ENCODE measurements around the gene EPHA7.

Gene EPHA7

DNA sequence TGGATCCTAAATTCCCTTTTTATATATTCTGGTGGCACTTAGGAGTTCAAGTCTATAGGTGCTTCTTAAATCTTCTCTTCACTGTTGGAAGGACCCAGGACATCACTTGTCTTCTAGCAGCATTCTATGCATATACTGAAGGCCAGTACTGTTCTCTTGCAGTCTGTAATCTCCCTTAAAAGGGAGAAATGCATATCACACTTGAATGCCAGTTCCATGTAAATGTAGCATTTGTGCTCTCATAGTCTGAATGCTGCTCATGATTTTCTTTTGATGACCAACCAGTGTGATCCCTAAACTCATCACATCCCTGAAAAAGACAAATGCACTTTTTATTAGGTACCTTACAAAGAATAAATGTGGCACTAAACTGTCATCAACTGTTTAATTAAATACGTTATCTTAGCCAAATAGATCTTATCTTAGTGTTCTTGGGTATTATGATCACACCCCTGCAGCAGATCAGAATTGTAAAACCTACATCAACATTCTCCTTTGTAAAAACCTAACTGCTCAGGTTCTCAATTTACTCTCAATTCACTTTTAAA, 176.1 kb downstream of the EPHA7 start:
- no peak for DNase-seq (ENCODE audit: low spot score)

GRCh38 chr6:93242049-93242448, 177.3 kb downstream of the EPHA7 start:
- DNase-seq (ENCODE audit: low spot score) = no peak

DNA sequence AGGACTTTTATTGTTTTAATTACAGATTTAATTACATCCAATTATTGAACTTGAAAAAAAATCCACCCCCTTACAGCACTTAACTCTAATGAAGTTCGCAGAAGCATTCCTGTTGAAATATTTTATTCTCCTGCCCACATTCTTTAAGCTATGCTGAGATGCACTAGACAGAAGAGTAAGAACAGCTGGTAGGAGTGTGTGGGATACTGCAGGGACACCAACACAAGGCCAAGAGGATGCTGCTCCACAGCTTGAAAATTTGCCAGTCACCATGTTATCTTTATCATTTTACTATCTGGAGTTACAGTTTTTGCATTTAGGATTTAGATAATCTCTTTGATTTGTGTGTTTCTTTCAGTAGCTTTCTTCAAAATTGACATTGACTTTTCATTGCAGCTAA, 180.7 kb downstream of the EPHA7 start:
- no peak for DNase-seq (ENCODE audit: low spot score)

GRCh38 chr6:93235775-93236174, 183.6 kb downstream of the EPHA7 start:
- no peak for DNase-seq (ENCODE audit: low spot score)

DNA sequence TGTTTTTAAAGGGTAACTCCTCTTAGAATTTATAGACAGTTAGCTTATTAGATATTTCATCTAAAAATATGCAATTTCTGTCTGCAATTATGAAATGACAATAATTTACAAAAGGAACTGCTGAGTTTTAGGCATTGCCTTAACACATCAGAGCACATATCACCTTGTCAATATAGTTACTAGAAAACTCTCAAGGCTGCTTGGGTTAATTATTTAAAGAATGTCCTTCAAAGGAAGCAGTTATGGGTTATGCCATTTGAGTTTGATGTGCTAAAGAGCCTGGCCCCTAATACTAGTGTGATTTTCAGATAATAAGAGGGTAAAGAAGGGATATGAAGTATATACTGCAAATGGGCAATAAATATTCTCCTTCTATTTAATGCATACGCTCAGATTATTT, 192.5 kb downstream of the EPHA7 start:
- DNase-seq (ENCODE audit: low spot score) = no peak

DNA sequence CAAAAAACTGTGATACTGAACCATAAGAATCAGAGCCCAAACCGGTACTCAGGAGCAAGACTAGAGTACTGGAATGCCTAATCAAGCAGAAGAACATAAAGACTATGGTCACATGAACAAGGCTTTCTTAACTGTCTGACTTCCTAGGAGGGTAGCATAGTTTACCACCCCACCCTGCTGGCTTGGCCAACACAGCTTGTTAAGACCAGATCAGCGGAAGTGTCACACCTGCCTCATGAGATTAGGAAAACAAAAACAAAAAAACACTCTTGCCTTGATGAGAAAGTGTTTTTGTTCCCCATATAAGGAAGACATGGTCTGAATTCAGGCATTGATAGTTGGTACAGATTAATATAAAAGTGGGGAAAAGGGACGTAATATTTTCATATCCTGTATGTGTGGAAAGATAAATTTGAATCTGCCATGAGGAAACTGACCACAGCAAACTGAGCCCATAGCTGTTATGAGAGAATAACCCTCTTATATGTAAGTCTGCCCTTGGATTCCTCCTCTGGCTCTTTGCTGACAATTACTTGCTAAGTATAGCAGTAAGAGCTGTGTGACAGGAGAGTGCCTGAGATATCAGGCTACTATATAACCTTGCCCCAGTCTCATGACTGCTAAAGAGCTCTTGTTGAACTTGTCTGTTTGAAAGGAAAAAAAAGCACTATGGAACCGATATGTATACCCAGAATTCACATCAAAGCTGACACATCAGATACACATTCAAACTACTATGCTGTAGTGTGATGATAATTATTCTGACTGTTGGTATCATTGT, 197.1 kb downstream of the EPHA7 start:
- DNase-seq (ENCODE audit: low spot score) = no peak

GRCh38 chr6:93219447-93219846, 199.9 kb downstream of the EPHA7 start:
- no peak for DNase-seq (ENCODE audit: low spot score)

DNA sequence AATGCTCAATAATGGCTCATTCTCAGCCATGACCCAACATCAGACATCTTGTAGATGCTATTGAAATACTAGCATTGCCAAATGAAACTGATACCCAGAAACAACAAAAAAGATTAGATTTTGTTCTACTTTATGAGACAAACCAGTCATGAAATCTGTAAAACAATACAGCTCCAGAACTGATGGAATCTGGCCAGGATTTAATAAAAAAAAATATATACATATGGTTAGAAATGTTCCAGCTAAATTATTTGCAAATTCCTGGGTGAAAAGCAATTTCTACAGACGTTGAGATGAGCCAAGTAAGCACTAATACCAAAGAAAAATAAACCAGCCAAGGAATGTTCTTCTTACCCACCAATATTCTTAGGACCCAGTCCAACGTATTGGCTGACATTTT, 201.3 kb downstream of the EPHA7 start:
- no peak for DNase-seq (ENCODE audit: low spot score)

DNA sequence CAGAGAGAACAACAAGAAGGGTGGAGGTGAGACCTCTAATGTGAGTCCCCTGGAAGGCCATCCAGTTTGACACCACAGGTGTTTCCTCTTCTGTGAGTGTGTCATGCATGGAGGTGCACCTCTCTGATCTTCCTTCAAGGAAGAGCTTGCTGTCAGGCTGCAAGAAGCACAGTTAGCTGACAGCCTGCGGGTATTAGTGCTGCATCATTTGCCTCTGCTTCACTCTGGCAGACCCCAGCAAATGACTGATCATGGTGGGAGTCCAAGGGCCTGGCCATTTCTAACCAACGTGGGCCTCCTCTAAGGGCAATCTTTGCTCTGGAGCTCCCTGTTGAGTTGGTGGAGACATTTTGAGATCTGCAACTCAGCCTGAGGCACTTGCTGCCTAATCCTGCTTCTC, 206.3 kb downstream of the EPHA7 start:
- DNase-seq (ENCODE audit: low spot score) = no peak

GRCh38 chr6:93210908-93211307, 208.5 kb downstream of the EPHA7 start:
- DNase-seq (ENCODE audit: low spot score) = no peak

- no peak for DNase-seq (ENCODE audit: low spot score)
These were observed 210.0 kb downstream of the EPHA7 start for GRCh38 chr6:93209358-93209757.

DNA sequence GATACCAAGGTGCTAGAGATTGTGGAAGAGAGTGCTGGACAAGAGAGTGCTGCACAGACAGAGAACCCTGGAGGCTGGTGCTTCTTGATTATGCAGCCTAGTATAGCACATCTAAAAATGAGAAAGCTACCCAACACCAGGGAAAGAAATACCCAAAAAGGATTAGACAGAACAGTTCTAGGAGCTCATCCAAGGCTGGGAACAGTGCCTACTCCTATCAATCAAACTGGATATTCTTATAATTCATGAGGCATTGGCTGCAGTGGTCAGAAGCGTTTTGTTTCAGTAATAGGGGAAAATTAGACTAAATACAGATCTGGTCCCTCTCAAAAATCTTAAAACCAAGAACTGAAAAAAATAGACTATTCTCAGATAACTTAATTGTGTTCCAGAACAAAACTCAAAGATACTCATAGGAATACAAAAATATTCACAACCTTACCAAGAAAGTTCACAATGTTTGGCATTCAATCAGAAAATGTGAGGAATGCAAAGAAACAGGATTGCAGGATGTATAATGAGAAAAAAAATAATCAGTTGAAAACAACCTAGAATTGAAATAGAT, 222.9 kb downstream of the EPHA7 start:
- no peak for DNase-seq (ENCODE audit: low spot score)

GRCh38 chr6:93194480-93194879, 224.9 kb downstream of the EPHA7 start:
- no peak for DNase-seq (ENCODE audit: low spot score)

- DNase-seq (ENCODE audit: low spot score) = no peak
These were observed 225.5 kb downstream of the EPHA7 start for GRCh38 chr6:93193868-93194267.
